SJSA1 (cell line): Measurements from ENCODE around the gene COL6A3. TPM values are rescaled to one million over a fixed set of nuclear protein-coding genes. Genes with fewer than 3 reads are reported as not detected.

Experiments
- DNase-seq, 2 experiments: peaks; one replicate each; pipeline ENCODE4 v3.0.0-alpha.2; 2015 to 2020; ENCODE audit warnings: low spot score in 2 of 2, low read depth in 1 of 2
- H3K27ac ChIP-seq: fragments of 250-450 bp; sonication (Bioruptor Pico); 2 replicates; pipeline ENCODE4 v1.5.1; 2020; ENCODE audit warnings: mild to moderate bottlenecking, moderate library complexity
- H3K27me3 ChIP-seq: fragments of 250-450 bp; sonication (Bioruptor Pico); replicated peaks from 2 replicates; pipeline ENCODE4 v1.5.1; 2020; ENCODE audit warnings: mild to moderate bottlenecking, moderate library complexity
- H3K36me3 ChIP-seq: fragments of 250-450 bp; sonication (Bioruptor Pico); 2 replicates; pipeline ENCODE4 v1.5.1; 2020; ENCODE audit warnings: mild to moderate bottlenecking
- H3K4me1 ChIP-seq: fragments of 250-450 bp; sonication (Bioruptor Pico); replicated peaks from 2 replicates; pipeline ENCODE4 v1.6.1; 2021; ENCODE audit warnings: mild to moderate bottlenecking
- H3K4me3 ChIP-seq: fragments of 250-450 bp; sonication (Bioruptor Pico); 2 replicates; pipeline ENCODE4 v1.5.1; 2020; ENCODE audit warnings: mild to moderate bottlenecking
- H3K9me3 ChIP-seq: fragments of 250-450 bp; sonication (Bioruptor Pico); replicated peaks from 2 replicates; pipeline ENCODE4 v1.5.1; 2020; ENCODE audit warnings: mild to moderate bottlenecking
- total RNA-seq: library from RNA; depleted of rRNA; stranded (reverse); fragments of >200 nt; shearing (Covaris generic); gene quantifications from 2 replicates; pipeline ENCODE4 v1.2.3, GENCODE V29; 2014

The COL6A3 gene
- total RNA-seq, 1 experiment from 2014 or later, result 243 TPM

DNA sequence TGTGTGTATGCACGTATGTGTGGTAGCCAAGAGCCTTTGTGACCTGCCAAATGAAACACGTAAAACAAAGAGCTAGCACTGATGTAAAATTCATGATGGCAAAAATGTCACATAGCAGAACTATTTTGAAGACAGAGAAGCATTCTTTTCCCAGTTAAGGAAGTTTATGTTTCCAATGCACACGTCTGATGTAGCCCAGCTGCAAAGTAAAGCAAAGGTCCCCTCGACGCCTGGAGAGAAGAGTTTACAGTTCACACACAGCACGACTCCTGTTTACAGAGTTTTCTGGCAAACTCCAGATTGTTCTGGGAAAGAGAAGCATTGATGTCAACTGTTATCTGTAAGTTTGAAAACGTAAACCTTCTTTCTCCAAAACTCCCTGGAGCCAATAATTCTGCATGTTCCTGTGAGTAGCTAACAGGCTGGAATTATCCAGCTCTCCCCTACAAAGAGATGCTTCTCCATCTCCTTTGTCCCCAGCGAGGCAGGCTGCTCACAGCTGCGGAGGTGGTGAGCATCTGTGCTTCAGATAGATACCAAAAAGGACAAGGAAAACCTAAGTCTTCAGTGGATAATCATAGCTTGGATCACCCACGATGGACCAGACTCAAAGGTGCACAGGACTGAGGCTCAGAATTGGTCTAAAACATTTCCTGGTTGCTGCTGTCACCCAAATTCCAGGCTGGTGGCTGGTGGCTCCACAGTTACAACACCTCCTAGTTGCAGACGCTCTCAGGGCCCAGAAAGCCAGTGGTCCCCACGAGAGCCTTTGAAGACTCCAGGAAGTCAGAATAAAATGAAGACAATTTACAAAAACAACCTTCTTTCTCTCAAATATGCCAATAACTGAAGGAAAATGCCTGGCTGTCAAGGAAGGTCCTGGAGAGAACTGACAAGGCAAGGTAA lies 87.4 kb downstream of the COL6A3 start:
- H3K36me3 ChIP-seq, result peaks cover 57% of the 10 kb centered on the region
- no peak for DNase-seq
- H3K4me3 ChIP-seq, result no peak overlapping the region
- no peaks in the 10 kb centered on the region for H3K9me3 ChIP-seq
- peak overlapping the region; percentile 14; the same call in 1 of the 2 replicates for H3K27ac ChIP-seq
- no peaks in the 10 kb centered on the region for H3K27me3 ChIP-seq
- H3K4me1 ChIP-seq, result peaks cover 38% of the 10 kb centered on the region

DNA sequence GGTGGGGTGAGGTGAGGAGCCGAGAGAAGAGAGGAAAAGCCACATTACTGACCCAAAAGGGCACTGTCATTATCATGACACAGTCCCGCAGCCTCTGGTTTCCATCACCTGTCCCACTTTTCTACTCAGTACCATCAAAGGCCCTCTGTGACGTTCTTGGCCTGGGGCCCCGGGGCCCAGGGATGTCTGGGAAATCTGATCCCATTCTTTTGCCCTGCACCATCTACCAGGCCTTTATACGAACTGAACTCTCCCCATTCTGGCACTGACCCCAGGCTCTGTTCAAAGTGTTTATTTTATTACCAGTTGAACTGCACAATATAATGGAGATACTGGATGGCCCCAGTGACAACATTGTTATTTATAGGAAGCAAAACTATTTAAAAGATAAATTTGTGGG lies 89.1 kb downstream of the COL6A3 start:
- Histone ChIP-seq H3K27me3 (no peaks in the 10 kb centered on the region), H3K36me3 (peaks cover 46% of the 10 kb centered on the region), H3K9me3 (no peaks in the 10 kb centered on the region), H3K4me1 (peaks cover 33% of the 10 kb centered on the region), H3K4me3 (no peak overlapping the region), H3K27ac (peak overlapping the region; percentile 12; the same call in 1 of the 2 replicates)
- peak in 1 of 2 experiments; percentile 61 for DNase-seq

DNA sequence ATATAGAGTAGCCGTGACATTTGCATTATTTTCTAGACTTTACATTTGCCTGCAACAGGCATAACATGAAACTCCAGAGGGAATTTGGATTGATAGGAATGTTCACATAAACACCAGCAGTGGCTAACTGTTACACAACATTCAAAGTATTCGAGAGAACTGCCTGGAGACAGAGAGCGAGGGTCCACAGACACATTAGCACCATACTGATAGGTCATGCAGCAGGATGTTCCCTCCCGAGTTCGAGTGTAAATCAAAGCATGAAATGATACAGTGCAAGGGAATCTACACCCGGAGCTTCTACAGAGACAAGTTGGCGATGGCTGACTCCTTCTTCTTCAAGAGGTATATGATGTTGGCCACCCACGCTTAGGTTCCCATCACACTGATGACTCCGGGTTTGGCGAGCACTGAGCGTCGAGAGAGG lies 89.5 kb downstream of the COL6A3 start:
- H3K9me3 ChIP-seq, result no peaks in the 10 kb centered on the region
- H3K36me3 ChIP-seq, result peaks cover 42% of the 10 kb centered on the region
- H3K27ac ChIP-seq, result peak overlapping the region; percentile 12; the same call in 1 of the 2 replicates
- H3K27me3 ChIP-seq, result no peaks in the 10 kb centered on the region
- no peak overlapping the region for H3K4me3 ChIP-seq
- H3K4me1 ChIP-seq, result peaks cover 33% of the 10 kb centered on the region
- DNase-seq, result peak in 1 of 2 experiments; percentile 46

DNA sequence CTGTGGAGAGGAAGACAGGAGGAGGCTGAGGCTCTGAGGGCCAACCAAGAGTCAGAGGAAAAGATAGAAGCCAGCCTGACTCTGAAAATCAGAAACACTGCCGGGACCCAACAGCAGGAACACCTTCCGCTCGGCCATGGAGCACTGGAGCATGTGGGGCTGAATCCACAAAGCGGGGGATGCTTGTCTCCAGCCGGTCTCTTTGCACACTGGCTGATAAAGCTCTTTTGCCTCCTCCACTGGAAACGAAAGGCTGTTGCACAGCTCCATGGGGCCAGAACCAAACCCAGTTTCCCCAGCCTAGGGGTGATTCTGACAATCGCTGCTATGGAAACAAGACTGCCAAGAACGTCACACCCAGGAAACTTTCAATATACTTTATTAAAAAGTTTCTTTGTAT lies 90.3 kb downstream of the COL6A3 start:
- H3K27ac ChIP-seq, result no peak overlapping the region
- no peaks in the 10 kb centered on the region for H3K9me3 ChIP-seq
- peaks cover 33% of the 10 kb centered on the region for H3K4me1 ChIP-seq
- H3K4me3 ChIP-seq, result no peak overlapping the region
- no peaks in the 10 kb centered on the region for H3K27me3 ChIP-seq
- H3K36me3 ChIP-seq, result peaks cover 34% of the 10 kb centered on the region
- DNase-seq, result no peak

DNA sequence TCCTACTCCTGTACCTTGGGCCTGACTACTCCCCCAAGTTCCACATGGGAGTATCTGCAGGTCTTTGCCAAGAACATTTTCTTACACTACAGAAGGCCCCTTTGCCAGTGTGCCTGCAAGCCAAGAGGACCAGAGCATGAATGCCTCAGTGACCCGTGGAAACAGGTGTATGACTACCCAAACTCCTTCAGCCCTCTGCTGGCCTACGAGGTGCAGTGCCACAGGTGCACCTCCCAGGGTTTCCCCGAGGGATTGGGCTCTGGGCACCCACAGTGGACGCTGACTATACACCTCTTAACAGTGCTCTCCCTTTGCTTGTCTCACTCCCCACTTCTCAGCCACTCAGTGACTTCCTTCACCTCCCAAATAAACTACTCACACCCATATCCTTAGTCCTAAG lies 91.4 kb downstream of the COL6A3 start:
- no peaks in the 10 kb centered on the region for H3K9me3 ChIP-seq
- H3K4me3 ChIP-seq, result no peak overlapping the region
- no peak overlapping the region for H3K27ac ChIP-seq
- H3K36me3 ChIP-seq, result peaks cover 28% of the 10 kb centered on the region
- H3K4me1 ChIP-seq, result peaks cover 33% of the 10 kb centered on the region
- H3K27me3 ChIP-seq, result no peaks in the 10 kb centered on the region
- no peak for DNase-seq

DNA sequence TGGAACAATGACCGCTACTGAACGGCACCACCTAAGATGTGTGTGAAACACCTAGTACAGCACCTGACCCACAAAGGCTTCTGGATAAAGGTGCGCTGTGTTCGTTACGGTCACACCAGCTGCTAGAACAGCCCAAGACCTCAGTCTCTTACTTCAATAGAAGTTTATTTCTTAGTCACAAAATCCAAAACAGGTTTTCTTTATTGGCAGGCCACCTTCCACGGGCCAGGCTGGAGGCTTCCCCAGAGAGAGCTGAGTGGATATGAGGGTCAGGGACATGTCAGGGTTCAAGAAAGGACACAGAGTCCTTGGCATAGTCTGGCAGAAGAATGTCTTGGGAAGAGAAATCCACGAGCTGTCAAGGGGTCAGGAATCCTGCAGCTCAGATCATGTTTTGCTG lies 92.2 kb downstream of the COL6A3 start:
- peaks cover 28% of the 10 kb centered on the region for H3K4me1 ChIP-seq
- H3K4me3 ChIP-seq, result no peak overlapping the region
- peaks cover 23% of the 10 kb centered on the region for H3K36me3 ChIP-seq
- no peak for DNase-seq
- H3K27me3 ChIP-seq, result no peaks in the 10 kb centered on the region
- no peak overlapping the region for H3K27ac ChIP-seq
- H3K9me3 ChIP-seq, result no peaks in the 10 kb centered on the region

DNA sequence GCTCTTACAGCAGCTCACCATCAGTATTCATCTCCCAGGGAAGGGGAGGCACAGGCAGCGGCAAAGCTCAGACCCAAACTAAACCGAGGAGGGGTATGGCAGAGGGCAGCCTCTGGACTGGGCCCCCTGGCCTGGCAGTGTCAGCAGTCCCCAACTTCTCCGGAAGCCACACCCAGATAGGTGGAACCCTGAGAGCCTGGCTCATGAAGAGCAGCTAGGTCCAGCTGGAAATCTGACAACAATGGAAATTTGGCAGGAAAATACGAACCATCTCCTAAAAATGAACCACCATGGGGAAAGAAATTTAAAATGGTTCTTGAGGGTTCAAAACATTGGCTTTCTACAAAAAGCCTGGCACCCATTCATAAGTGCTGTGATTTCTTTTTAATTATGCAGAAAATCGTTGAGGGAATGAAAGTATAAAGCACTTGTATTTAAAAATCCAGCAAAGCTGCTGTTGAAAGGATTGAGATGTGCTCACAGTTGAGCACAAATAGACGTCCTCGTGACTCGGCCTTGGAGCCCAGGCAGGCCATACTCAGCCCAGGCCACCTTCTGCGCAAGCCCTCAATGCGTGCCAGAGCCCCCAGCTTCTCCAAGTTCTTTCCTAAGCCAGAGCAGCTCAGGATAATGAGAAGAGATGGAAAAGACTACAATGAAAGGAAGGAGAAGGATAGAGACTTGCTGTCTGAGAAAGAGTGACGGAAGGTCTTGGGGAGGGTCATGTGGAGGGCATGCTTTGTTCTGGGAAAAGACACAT lies 93.0 kb downstream of the COL6A3 start:
- Histone ChIP-seq H3K4me3 (no peak overlapping the region), H3K36me3 (peaks cover 15% of the 10 kb centered on the region), H3K27ac (no peak overlapping the region), H3K9me3 (no peaks in the 10 kb centered on the region), H3K27me3 (no peaks in the 10 kb centered on the region), H3K4me1 (peaks cover 24% of the 10 kb centered on the region)
- DNase-seq, result no peak

DNA sequence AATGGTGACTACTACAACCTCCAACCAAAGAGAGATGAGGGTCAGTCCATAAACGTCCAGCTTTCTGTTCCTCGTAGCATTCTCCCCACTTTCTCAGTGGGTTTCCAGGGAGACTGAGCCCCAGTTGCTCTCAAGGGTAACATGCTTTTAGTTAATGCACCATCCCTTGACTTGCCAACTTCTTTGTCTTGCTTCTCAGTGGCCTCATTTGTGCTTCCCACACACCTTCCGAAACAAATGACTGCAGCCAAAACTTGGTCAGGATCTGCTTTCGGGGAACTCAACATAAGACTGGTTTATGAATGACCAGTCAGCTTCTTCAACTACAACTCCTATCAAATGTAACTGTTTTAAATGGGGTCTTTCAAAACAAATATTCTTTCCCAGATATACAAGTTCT lies 94.1 kb downstream of the COL6A3 start:
- peaks cover 11% of the 10 kb centered on the region for H3K36me3 ChIP-seq
- no peak for DNase-seq
- H3K4me1 ChIP-seq, result peaks cover 24% of the 10 kb centered on the region
- no peaks in the 10 kb centered on the region for H3K9me3 ChIP-seq
- H3K27me3 ChIP-seq, result no peaks in the 10 kb centered on the region
- H3K27ac ChIP-seq, result no peak overlapping the region
- H3K4me3 ChIP-seq, result no peak overlapping the region

DNA sequence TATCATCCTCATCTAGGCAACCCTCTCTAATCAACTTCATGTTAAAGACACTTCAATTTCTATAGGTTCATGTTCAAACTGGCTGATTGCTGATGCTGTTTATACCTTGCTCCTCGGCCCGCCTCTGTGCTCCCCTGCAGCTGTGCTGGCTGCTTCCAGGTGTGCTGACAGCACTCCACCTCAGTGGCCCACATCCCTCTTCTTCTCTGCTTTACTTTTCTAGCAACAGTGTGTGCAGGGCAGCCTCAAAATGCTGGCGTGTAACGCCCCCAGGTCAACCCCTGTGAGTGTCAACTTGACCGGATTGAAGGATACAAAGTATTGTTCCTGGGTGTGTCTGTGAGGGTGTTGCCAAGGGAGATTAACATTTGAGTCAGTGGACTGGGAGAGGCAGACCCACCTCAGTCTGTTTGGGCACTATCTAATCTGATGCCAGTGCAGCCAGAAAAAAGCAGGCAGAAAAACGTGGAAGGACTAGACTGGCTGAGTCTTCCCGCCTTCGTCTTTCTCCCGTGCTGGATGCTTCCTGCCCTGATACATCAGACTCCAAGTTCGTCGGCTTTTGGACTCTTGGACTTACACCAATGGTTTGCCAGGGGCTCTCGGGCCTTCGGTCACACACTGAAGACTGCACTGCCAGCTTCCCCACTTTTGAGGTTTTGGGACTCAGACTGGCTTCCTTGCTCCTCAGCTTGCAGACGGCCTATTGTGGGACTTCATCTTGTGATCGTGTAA lies 94.7 kb downstream of the COL6A3 start:
- Histone ChIP-seq H3K4me1 (peaks cover 24% of the 10 kb centered on the region), H3K27me3 (no peaks in the 10 kb centered on the region), H3K36me3 (peaks cover 8% of the 10 kb centered on the region), H3K4me3 (no peak overlapping the region), H3K27ac (no peak overlapping the region), H3K9me3 (no peaks in the 10 kb centered on the region)
- no peak for DNase-seq

DNA sequence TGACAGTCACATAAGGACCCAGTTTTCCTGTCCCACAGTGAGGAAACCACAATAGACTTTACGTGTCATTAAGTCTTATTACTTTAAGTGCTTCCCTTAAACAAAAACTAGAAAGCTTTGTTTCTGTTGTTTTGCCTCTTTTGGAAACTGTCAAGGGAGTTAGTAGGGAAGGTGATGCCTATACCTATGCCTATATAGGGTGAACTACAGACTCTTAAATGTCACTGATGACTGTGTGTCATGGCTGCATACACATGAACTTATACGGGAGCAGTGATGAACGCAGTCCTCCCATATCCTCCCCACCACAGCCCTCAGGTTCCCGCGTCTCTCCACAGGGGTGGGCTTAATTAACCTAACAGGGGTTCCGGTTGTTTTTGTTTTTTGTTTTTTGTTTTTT lies 97.6 kb downstream of the COL6A3 start:
- H3K4me1 ChIP-seq, result peaks cover 45% of the 10 kb centered on the region
- H3K9me3 ChIP-seq, result no peaks in the 10 kb centered on the region
- peak overlapping the region; percentile 82 for H3K27ac ChIP-seq
- no peak overlapping the region for H3K4me3 ChIP-seq
- no peak for DNase-seq
- no peaks in the 10 kb centered on the region for H3K36me3 ChIP-seq
- H3K27me3 ChIP-seq, result no peaks in the 10 kb centered on the region

DNA sequence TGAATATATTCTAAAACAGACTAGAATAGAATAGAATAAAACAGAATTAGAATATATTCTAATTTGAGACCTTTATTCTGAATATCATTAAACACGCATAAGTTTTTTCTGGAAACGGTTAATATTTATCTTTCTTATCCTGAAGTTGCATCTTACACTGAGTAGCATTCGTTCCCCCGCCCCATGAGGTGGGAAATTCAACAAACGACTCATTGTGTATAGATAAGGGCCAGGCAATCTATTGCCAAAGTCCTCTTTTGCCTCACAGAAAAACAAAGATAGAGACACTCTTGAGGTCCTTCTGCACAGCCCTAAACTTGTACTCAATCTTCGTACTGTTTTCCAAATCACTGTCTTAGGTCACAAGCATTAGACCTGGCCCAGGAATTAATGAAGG lies 98.1 kb downstream of the COL6A3 start:
- no peak for DNase-seq
- peak overlapping the region; percentile 82 for H3K27ac ChIP-seq
- H3K4me1 ChIP-seq, result peaks cover 47% of the 10 kb centered on the region

DNA sequence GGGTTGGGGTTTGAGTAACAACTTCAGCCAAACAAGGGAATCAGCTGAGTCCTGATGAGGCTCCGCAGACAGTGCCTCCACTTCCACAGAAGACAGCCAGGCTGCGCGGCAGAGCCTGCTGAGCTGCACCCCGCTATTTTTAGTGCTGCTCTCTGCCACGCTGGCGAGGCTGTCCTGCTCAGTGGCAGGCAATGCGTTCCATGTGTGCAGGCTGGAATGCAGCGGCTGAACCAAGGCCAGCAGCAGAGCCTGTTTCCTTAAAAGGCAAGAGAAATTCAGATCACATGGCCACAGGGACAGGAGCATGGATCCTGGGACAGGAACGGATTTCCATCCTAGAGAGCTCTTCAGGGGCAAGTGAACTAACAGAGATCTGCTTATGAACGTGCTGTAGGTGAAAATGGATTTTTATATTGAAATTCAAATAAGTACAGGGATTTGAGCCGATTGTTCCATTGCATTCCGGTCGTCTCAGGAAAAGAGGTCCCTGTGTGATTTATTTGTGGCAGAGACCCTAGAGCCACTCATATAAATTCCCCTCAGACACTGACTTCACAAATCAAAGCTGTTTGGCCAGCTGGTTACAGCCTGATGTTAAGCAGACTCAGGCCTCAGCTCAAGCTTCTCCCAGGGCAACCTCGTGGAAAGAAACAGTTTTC lies 98.7 kb downstream of the COL6A3 start:
- Histone ChIP-seq H3K4me1 (peaks cover 52% of the 10 kb centered on the region), H3K9me3 (no peaks in the 10 kb centered on the region), H3K27me3 (no peaks in the 10 kb centered on the region), H3K36me3 (no peaks in the 10 kb centered on the region), H3K4me3 (no peak overlapping the region), H3K27ac (peak overlapping the region; percentile 82)
- peak; percentile 76 to 89 for DNase-seq

More for the DNA sequence above, 98.1 kb downstream of the COL6A3 start:
- H3K4me3 ChIP-seq, result no peak overlapping the region
- no peaks in the 10 kb centered on the region for H3K36me3 ChIP-seq
- no peaks in the 10 kb centered on the region for H3K27me3 ChIP-seq
- H3K9me3 ChIP-seq, result no peaks in the 10 kb centered on the region

DNA sequence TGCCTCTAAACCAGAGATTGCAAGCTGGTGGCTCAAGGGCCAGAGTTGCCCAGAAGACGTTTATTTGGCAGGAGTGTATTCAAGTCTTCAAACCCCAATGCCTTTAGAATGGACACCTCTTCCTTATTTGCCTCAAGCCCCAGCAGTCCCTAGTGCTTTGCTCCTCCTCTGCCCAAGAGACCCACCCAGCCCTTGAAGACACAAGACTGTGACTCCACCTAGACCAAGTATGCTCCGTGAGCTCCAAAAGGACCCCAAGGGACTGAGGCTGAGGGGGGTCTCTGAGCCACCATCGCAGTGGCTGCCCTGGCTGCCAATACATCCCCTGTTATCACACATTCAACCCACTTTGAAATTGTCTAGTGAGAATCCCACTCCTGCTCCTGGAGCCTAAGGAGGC lies 99.3 kb downstream of the COL6A3 start:
- no peaks in the 10 kb centered on the region for H3K27me3 ChIP-seq
- H3K9me3 ChIP-seq, result no peaks in the 10 kb centered on the region
- no peak for DNase-seq
- peaks cover 52% of the 10 kb centered on the region for H3K4me1 ChIP-seq
- H3K36me3 ChIP-seq, result no peaks in the 10 kb centered on the region
- H3K4me3 ChIP-seq, result no peak overlapping the region
- H3K27ac ChIP-seq, result peak overlapping the region; percentile 82
